ENCODE measurements around the gene ABTB2.

DNA sequence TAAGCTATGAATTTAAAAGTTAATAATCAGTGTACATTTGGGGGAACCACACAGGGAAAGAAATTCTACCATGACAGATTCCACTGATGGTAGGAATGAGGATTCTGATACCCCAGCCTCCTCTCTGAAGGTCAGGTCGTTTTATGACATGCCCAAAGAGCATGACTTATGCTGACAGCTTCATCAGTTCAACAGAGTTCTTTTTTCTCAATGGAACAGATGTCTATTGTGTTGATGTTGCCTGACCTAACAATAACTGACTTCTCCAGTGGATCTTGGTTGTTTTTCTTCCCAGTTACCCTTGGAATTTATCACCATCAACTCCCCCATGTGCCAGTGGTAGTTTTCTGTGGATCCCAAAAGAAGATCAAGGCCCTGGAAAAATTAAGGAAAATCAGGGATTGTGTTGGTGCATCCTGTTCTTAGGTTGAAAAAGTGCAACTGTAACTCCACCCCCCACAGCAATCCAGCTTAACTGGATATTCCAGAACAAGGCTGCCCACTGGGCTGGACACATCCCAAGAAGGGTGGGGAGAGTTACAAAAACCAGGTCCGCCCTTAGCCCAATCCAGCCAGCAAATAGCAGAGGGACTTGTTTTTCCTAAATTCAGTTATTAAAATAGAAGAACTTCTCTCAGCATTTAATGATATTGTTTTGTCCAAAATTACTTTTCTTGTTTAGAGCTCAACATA, 49.5 kb upstream of the ABTB2 start:
- TF ChIP-seq CTCF (conservative IDR thresholded peaks at IDR 0.05; ENCODE audit: low read depth in 2 of 2) (no peak), POLR2AphosphoS5 (IDR thresholded peaks at IDR 0.05; ENCODE audit: low read depth) (no peak), REST (IDR thresholded peaks at IDR 0.05; ENCODE audit: unreplicated experiment) (no peak), EZH2phosphoT487 (IDR thresholded peaks at IDR 0.05; ENCODE audit: unreplicated experiment) (no peak), NANOG (IDR thresholded peaks at IDR 0.05; ENCODE audit: borderline replicate concordance) (no peak), EZH2 (IDR thresholded peaks at IDR 0.05; ENCODE audit: low read depth, unreplicated experiment) (no peak), CREB1 (CRISPR knock-in tag; IDR thresholded peaks at IDR 0.05; ENCODE audit: low read depth) (no peak), ZNF114 (CRISPR knock-in tag; IDR thresholded peaks at IDR 0.05) (no peak), JUNB (IDR thresholded peaks at IDR 0.05; ENCODE audit: unreplicated experiment) (no peak), ZNF331 (CRISPR knock-in tag; IDR thresholded peaks at IDR 0.05; ENCODE audit: low read depth) (no peak), STAT1 (IDR thresholded peaks at IDR 0.05; ENCODE audit: unreplicated experiment) (no peak), ZNF462 (CRISPR knock-in tag; IDR thresholded peaks at IDR 0.05) (no peak)

Measured in GM23338 (cell line).